NT2/D1 (cell line): Measurements from ENCODE around the gene POU6F2.

Source experiments
- YY1 ChIP-seq: IDR thresholded peaks from 2 replicates; pipeline ENCODE4 v1.6.1; 2011; ENCODE audit not compliant: insufficient read length, insufficient read depth
- ZNF274 ChIP-seq: IDR thresholded peaks from 2 replicates; pipeline ENCODE4 v1.6.1; 2011; ENCODE audit warnings: mild to moderate bottlenecking, low read depth, low read length

GRCh38 chr7:39306016-39306570 is 328.4 kb downstream of the POU6F2 start:
- TF ChIP-seq YY1 (no peak), ZNF274 (no peak)
